G401.6 (cell line): ENCODE measurements around the gene ZBP1.

Experiments
- FAIRE-seq: peaks from 2 replicates; lab custom pipeline; 2012; peaks lifted over from hg19 to GRCh38; lab: Jason Lieb, UNC

ZBP1 gene

GRCh38 chr20:57570145-57570850, 49.9 kb downstream of the ZBP1 start:
- no peak for FAIRE-seq

GRCh38 chr20:57568960-57569359, 51.3 kb downstream of the ZBP1 start:
- no peak for FAIRE-seq

- FAIRE-seq, result no peak
Measured at GRCh38 chr20:57568088-57568896, 51.9 kb downstream of the ZBP1 start.

- no peak for FAIRE-seq
Measured at GRCh38 chr20:57567471-57568079, 52.7 kb downstream of the ZBP1 start.

DNA sequence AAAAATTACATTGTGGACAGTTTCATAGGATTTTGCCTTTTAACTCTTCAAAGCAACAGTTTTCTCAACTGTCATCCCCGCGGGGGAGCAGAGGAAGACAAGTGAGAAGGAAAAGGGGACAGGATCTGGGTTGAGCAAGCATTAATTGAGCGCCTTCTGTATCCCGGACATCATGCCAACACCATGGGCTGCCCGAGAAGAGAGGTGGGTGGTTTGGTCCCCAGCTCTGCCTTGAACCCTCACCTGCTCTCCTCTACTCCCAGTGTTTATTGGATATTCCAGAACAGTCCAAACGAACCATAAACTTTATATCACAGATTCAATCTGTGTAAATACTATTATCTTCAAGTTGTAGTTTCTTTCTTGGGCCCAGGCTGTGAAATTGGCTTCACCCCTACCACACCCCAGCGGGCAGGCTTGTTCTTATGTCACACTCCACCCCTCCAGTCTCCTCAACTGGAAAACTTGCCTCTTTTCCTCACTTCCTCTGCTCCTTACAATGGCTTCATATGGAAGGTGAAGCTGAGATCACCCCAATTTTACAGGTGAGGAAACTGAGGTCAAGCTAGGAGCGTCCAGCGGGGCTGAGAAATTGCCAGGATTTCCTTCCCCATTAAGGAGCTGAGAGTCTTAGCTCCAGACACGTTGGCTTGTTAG, 53.3 kb downstream of the ZBP1 start:
- FAIRE-seq, result no peak

GRCh38 chr20:57566399-57566798, 53.8 kb downstream of the ZBP1 start:
- no peak for FAIRE-seq

- FAIRE-seq, result no peak
Measured at GRCh38 chr20:57564951-57565642, 55.1 kb downstream of the ZBP1 start.

DNA sequence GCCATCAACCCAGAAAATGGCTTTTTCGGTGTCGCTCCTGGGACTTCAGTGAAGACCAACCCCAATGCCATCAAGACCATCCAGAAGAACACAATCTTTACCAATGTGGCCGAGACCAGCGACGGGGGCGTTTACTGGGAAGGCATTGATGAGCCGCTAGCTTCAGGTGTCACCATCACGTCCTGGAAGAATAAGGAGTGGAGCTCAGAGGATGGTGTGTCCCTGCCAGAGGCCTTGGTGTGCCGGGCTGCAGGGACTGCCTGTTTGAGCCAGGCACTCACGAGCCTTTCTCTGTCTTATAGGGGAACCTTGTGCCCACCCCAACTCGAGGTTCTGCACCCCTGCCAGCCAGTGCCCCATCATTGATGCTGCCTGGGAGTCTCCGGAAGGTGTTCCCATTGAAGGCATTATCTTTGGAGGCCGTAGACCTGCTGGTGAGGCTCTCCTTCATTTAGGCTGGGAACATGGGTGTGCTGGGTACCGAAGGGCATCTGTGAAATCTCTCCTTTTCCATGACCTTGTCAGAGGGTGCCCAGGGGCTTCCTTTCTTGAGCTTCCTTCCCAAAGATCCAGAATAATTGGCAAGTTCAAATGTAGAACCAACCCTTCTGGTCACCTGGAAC, 55.9 kb downstream of the ZBP1 start:
- no peak for FAIRE-seq

DNA sequence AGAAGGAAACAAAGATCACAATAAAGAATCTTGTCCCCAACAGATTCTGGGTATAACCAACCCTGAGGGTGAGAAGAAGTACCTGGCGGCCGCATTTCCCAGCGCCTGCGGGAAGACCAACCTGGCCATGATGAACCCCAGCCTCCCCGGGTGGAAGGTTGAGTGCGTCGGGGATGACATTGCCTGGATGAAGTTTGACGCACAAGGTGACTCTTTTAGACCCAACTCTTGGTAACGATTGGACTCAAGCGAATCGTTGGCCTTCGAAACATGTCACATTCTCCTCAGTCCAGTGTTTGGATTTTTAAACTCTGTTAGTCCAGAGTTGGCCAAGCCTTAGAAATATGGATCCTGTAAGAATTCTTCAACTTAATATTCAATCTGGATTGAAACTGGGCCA, 56.7 kb downstream of the ZBP1 start:
- no peak for FAIRE-seq

DNA sequence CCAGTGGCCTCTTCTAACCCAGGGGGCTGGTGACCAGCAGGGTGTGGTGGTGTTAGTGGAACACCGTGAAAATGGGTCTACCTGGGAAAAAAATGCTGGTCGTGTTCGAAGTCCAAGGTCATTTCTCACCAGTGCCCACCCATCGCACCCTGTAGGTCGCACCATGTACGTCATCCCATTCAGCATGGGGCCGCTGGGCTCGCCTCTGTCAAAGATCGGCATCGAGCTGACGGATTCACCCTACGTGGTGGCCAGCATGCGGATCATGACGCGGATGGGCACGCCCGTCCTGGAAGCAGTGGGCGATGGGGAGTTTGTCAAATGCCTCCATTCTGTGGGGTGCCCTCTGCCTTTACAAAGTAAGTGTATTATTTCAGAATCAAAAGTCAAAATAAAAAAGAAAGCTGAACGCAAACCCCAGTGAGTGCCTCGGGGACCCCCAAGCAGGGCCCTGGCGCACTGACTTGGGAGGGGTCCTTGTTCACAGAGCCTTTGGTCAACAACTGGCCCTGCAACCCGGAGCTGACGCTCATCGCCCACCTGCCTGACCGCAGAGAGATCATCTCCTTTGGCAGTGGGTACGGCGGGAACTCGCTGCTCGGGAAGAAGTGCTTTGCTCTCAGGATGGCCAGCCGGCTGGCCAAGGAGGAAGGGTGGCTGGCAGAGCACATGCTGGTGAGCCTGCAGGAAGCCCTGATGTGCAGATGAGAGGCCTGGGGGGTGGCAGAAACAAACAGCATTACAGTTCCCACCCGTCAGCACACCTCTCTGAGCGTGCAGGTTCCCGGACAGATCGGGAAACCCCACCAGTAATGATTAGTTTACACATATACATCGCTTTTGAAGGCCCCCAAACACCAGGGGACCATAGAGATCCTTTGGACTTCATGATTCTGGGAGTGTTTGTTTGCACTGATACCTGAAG, 57.4 kb downstream of the ZBP1 start:
- FAIRE-seq, result no peak

DNA sequence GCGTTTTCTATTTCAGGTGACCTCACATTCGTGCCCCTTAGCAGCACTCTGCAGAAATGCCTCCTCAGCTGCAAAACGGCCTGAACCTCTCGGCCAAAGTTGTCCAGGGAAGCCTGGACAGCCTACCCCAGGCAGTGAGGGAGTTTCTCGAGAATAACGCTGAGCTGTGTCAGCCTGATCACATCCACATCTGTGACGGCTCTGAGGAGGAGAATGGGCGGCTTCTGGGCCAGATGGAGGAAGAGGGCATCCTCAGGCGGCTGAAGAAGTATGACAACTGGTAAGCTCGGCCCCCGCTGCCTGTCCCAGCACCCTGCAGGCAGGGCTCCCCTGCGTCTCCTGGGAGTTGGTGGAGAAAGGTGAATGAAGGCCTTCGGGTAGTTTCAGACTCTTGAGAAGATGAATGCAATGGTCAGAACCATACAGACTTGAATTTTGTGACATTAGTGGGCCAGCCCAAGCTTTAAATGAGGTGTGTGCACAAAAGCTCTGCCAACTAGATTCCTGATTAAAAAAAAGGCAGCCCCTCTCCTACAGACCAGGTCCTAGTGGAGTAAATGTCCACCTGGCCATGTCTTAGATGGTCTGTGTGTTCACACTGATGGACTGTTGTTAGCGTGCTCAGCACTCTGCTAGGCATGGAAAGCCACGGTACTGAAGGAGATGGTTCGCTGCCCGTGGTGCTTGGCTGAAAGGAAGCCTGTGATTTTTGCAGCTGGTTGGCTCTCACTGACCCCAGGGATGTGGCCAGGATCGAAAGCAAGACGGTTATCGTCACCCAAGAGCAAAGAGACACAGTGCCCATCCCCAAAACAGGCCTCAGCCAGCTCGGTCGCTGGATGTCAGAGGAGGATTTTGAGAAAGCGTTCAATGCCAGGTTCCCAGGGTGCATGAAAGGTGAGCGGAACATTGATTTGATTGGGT, 58.6 kb downstream of the ZBP1 start:
- no peak for FAIRE-seq

DNA sequence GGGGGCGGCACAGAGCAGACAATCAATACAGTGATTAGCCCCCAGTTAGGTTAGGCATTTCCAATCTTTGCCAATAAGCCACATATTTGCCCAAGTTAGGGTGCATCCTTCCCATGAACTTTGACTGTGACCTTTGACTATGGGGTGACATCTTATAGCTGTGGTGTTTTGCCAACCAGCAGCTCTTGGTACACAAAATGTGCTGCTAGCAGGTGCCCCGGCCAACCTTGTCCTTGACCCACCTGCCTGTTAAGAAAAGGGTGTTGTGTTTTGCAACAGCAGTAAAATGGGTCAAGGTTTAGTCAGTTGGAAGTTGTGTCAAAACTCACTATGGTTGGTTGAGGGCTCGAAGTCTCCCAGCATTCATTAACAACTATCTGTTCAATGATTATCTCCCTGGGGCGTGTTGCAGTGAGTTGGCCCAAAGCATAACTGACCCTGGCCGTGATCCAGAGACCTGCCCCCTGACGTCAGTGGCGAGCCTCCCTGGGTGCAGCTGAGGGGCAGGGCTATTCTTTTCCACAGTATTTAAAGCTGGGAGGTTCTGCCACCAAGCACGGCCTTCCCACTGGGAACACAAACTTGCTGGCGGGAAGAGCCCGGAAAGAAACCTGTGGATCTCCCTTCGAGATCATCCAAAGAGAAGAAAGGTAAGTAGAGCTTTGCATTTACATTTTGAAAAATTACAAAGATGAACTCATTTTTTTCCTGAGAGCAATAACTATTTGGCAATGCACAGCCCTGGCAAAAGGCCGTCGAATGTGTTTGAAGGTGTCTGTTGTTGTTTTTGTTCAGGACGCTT, 59.5 kb downstream of the ZBP1 start, which contains the start of gene PCK1:
Gene PCK1 (plus strand): TSS at position 557 of the 802 bp plus-strand sequence. CDS start 302 bp downstream, outside the sequence.
- no peak for FAIRE-seq

GRCh38 chr20:57559658-57560553, 60.3 kb downstream of the ZBP1 start:
- no peak for FAIRE-seq

DNA sequence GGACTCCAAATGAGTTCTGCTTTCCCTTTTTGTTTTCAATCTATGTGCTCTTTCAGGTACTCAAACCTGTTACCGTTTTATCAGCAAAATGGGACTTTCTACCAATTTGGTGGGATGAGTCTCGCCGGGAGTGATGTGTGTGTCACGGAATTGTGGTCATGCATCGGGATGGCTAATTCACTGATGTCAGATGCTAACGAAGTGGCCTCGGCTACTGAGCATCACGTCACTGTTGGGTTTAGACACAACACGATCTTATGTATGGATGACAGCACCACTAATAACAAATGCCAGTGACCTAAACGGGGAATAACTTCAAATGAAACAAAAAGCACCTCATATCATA, 61.0 kb downstream of the ZBP1 start:
- FAIRE-seq, result no peak

DNA sequence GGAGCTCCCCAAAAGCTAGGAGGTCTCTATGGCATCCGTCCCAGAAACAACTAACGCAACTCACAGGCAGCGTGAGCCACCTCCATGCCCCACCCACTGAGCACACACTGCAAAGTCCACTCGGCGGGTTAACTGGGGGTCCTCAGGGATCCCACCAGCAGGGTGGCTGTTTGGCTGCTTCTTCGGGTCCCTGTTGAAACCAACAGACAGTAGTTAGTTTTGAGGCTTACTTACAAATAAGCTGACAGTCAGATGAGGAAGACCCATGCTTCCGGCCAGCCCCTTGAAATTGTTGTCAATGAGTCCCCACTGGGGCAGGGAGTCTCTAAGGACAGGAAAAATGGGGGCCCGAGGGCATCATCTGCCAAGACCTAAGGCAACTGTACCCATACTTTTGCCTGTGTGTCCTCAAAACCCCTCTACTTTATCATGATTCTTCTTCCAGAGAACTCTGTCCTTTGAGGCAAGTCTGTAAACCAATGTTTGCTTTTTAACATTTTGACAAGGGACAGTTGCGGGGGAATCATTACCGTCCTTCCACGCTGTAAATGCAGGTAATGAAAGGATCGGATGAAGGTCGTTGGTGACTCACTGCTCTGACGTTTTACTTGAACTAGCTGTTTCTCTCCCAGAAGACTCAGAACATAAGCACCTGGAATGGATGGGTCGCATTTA, 61.5 kb downstream of the ZBP1 start:
- no peak for FAIRE-seq

DNA sequence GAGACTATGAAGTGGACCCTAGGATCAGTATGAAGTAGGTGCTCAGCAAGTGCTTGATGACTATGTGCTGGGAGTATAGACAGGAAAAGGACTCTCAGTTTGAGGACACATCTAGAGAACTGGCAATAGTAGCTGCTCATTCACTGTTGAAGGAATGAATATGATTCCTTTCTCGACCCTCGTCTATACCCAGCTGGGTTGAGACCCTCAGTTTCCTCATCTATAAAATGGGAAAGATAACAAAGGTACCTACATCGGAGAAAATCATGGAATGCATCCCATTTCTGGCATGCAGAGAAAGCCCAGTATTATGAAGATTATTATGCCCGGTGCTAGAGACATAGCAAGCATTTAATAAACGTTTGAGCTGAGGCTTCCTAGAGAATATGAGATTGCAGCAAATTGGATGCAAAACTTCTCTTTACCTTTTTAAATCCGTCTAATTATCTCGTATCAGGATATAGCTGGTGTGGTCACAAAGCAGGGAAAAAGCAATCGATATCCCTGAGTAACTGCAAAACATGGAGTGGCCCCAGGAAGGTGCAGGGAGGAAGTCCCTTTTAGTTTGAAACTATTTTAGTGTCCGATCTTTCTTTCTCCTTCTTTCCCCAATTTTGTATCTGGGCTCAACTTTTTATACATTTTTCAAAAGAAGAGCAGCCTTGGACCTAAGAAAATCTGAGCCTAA, 62.2 kb downstream of the ZBP1 start:
- no peak for FAIRE-seq

DNA sequence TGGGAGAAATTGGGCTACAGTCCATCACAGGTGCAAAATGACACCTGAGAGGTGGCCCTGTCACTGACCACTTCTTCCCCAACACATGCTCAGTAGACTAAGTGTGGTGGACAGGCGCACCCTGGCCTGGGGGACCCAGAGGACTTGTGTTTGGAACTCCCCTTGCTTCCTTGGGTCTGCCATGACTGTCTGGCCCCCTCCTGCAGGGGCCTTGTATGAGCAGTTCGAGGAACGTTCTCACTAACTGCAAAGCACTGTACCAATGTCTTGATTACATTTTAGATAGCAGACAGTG, 63.3 kb downstream of the ZBP1 start:
- no peak for FAIRE-seq
